Neural progenitor cell (in vitro differentiated cells): ENCODE measurements around the gene REN. TPM values are rescaled to one million over a fixed set of nuclear protein-coding genes. Genes with fewer than 3 reads are reported as not detected.

Source experiments
- DNase-seq: peaks from one replicate; pipeline ENCODE4 v3.0.0-alpha.2; 2016; ENCODE audit warnings: low spot score
- H2AFZ ChIP-seq: fragments of 200-600 bp; sonication (generic); replicated peaks from 2 replicates; pipeline ENCODE4 v1.6.1; 2016; ENCODE audit warnings: antibody characterized with exemption
- H3F3A ChIP-seq: fragments of 200-600 bp; sonication (generic); 2 replicates; pipeline ENCODE4 v1.6.1; 2016; ENCODE audit warnings: antibody characterized with exemption, low read depth
- H3K27ac ChIP-seq: fragments of 200-600 bp; sonication (generic); 2 replicates; pipeline ENCODE4 v1.5.1; 2016; ENCODE audit warnings: mild to moderate bottlenecking
- H3K27me3 ChIP-seq: fragments of 200-600 bp; sonication (generic); 2 replicates; pipeline ENCODE4 v1.6.1; 2016; ENCODE audit warnings: mild to moderate bottlenecking, moderate library complexity
- H3K36me3 ChIP-seq: fragments of 200-600 bp; sonication (generic); 2 replicates; pipeline ENCODE4 v1.5.1; 2016
- H3K4me1 ChIP-seq: fragments of 200-600 bp; sonication (generic); 2 replicates; pipeline ENCODE4 v1.6.1; 2016; ENCODE audit warnings: mixed run types
- H3K4me2 ChIP-seq: fragments of 200-600 bp; sonication (generic); 2 replicates; pipeline ENCODE4 v1.6.1; 2016
- H3K4me3 ChIP-seq: fragments of 200-600 bp; sonication (generic); 2 replicates; pipeline ENCODE4 v1.5.1; 2016
- H3K79me2 ChIP-seq: fragments of 200-600 bp; sonication (generic); 2 replicates; pipeline ENCODE4 v1.6.1; 2016; ENCODE audit warnings: low read depth
- H3K9ac ChIP-seq: fragments of 200-600 bp; sonication (generic); 2 replicates; pipeline ENCODE4 v1.6.1; 2016
- H3K9me3 ChIP-seq: fragments of 200-600 bp; sonication (generic); 2 replicates; pipeline ENCODE4 v1.5.1; 2016; ENCODE audit warnings: low read depth
- H4K20me1 ChIP-seq: fragments of 200-600 bp; sonication (generic); 2 replicates; pipeline ENCODE4 v1.6.1; 2016; ENCODE audit warnings: low read depth
- H3K27ac Mint-ChIP-seq: 3 replicates; pipeline ENCODE4 v1.8.0; 2021; ENCODE audit warnings: mixed read lengths
- H3K27me3 Mint-ChIP-seq: 2 replicates; pipeline ENCODE4 v1.8.0; 2022; ENCODE audit warnings: low read depth, mild to moderate bottlenecking, inconsistent platforms, moderate library complexity, mixed read lengths; ENCODE audit not compliant: insufficient read depth
- H3K36me3 Mint-ChIP-seq: 3 replicates; pipeline ENCODE4 v1.8.0; 2021; ENCODE audit warnings: mixed read lengths
- H3K4me1 Mint-ChIP-seq: 3 replicates; pipeline ENCODE4 v1.8.0; 2021; ENCODE audit warnings: mixed read lengths
- H3K4me3 Mint-ChIP-seq: 3 replicates; pipeline ENCODE4 v1.8.0; 2021; ENCODE audit warnings: mild to moderate bottlenecking, moderate library complexity, mixed read lengths
- H3K9me3 Mint-ChIP-seq: 3 replicates; pipeline ENCODE4 v1.8.0; 2020; ENCODE audit warnings: mixed read lengths
- CTCF ChIP-seq: fragments of 200-600 bp; sonication (generic); IDR thresholded peaks from 2 replicates; pipeline ENCODE4 v1.5.1; 2017; ENCODE audit warnings: antibody characterized with exemption, mild to moderate bottlenecking
- EZH2 ChIP-seq: fragments of 200-600 bp; sonication (generic); IDR thresholded peaks from 2 replicates; pipeline ENCODE4 v1.6.1; 2017; ENCODE audit warnings: antibody characterized with exemption, mild to moderate bottlenecking, moderate library complexity
- EZH2phosphoT487 ChIP-seq: fragments of 200-600 bp; sonication (generic); IDR thresholded peaks from 2 replicates; pipeline ENCODE4 v1.6.1; 2017; ENCODE audit warnings: antibody characterized with exemption
- total RNA-seq: library from RNA; depleted of rRNA; stranded (reverse); fragments of >200 nt; gene quantifications from 2 replicates; pipeline ENCODE4 v1.2.3, GENCODE V29; 2015; ENCODE audit warnings: low replicate concordance

The REN gene
- total RNA-seq, 1 donor from 2014 or later, result not detected

GRCh38 chr1:204149635-204150565, 16.2 kb downstream of the REN start:
- no peak overlapping the region for H3K27ac Mint-ChIP-seq
- DNase-seq, result no peak
- H3K27me3 Mint-ChIP-seq, result peaks cover 26% of the 10 kb centered on the region
- no peak for TF ChIP-seq EZH2phosphoT487
- TF ChIP-seq EZH2, result no peak
- no peak for TF ChIP-seq CTCF
- Histone ChIP-seq H4K20me1 (peaks cover 6% of the 10 kb centered on the region), H3K79me2 (no peaks in the 10 kb centered on the region), H3K4me2 (no peak overlapping the region), H3K27ac (no peak overlapping the region), H3K4me1 (peaks cover 14% of the 10 kb centered on the region), H3K36me3 (no peaks in the 10 kb centered on the region), H3K9ac (no peak overlapping the region), H3K27me3 (peaks cover 45% of the 10 kb centered on the region), H3K4me3 (no peak overlapping the region), H3K9me3 (no peaks in the 10 kb centered on the region), H3F3A (peaks cover 15% of the 10 kb centered on the region), H2AFZ (no peak overlapping the region)
- H3K9me3 Mint-ChIP-seq, result no peaks in the 10 kb centered on the region
- no peaks in the 10 kb centered on the region for H3K36me3 Mint-ChIP-seq
- H3K4me3 Mint-ChIP-seq, result peak overlapping the region; percentile 77
- peaks cover 30% of the 10 kb centered on the region for H3K4me1 Mint-ChIP-seq

- H3K36me3 Mint-ChIP-seq, result peaks cover 5% of the 10 kb centered on the region
- peaks cover 30% of the 10 kb centered on the region for H3K4me1 Mint-ChIP-seq
Observed at GRCh38 chr1:204149107-204149506, 17.0 kb downstream of the REN start.

More at GRCh38 chr1:204149107-204149506, 17.0 kb downstream of the REN start:
- Mint-ChIP-seq H3K4me3 (no peak overlapping the region), H3K27me3 (peaks cover 22% of the 10 kb centered on the region), H3K9me3 (no peaks in the 10 kb centered on the region), H3K27ac (no peak overlapping the region)
- Histone ChIP-seq H3K9ac (no peak overlapping the region), H3K4me2 (no peak overlapping the region), H4K20me1 (peaks cover 6% of the 10 kb centered on the region), H3K4me3 (no peak overlapping the region), H2AFZ (no peak overlapping the region), H3K9me3 (no peaks in the 10 kb centered on the region), H3K36me3 (no peaks in the 10 kb centered on the region), H3F3A (peaks cover 15% of the 10 kb centered on the region), H3K27ac (no peak overlapping the region), H3K4me1 (peaks cover 14% of the 10 kb centered on the region), H3K27me3 (peaks cover 43% of the 10 kb centered on the region), H3K79me2 (no peaks in the 10 kb centered on the region)
- TF ChIP-seq EZH2 (no peak), EZH2phosphoT487 (no peak), CTCF (no peak)
- no peak for DNase-seq
